ENCODE data around the gene TRMT10B.

- no peak for TF ChIP-seq POLR2A (IDR thresholded peaks at IDR 0.05; ENCODE audit: low read depth, low read length)
- TF ChIP-seq POLR2AphosphoS5 (IDR thresholded peaks at IDR 0.05; ENCODE audit: low read depth, low read length), result no peak
- no peak for TF ChIP-seq TAF1 (IDR thresholded peaks at IDR 0.05; ENCODE audit: borderline replicate concordance, low read depth, low read length)
These were observed 5.1 kb downstream of the TRMT10B start for GRCh38 chr9:37758747-37759146.
